MM.1S (cell line): ENCODE data around the gene RHOH.
"Not testable (repeated sequence)": the region's sequence is repeated elsewhere in the genome, so short reads cannot be mapped to it uniquely, and the experiment has no call there.

Experiments used
- DNase-seq: peaks from one replicate; pipeline ENCODE4 v3.0.0-alpha.2; 2015
- H2AFZ ChIP-seq: fragments of 300-600 bp; sonication (generic); 2 replicates; pipeline ENCODE4 v1.6.0; 2016; ENCODE audit warnings: antibody characterized with exemption, low read length
- H3F3A ChIP-seq: fragments of 300-600 bp; sonication (generic); 2 replicates; pipeline ENCODE4 v1.6.1; 2016; ENCODE audit warnings: mild to moderate bottlenecking, antibody characterized with exemption, low read length, moderate library complexity, mixed read lengths; ENCODE audit not compliant: insufficient read depth
- H3K27ac ChIP-seq: fragments of 300-600 bp; sonication (generic); 2 replicates; pipeline ENCODE4 v1.5.1; 2016; ENCODE audit warnings: mild to moderate bottlenecking, low read length
- H3K27me3 ChIP-seq: fragments of 300-600 bp; sonication (generic); replicated peaks from 2 replicates; pipeline ENCODE4 v1.6.0; 2016; ENCODE audit warnings: low read length; ENCODE audit not compliant: insufficient read depth
- H3K36me3 ChIP-seq: fragments of 300-600 bp; sonication (generic); replicated peaks from 2 replicates; pipeline ENCODE4 v1.6.1; 2016; ENCODE audit warnings: mild to moderate bottlenecking, low read length, mixed read lengths; ENCODE audit not compliant: insufficient read depth
- H3K4me1 ChIP-seq: fragments of 300-600 bp; sonication (generic); 2 replicates; pipeline ENCODE4 v1.6.1; 2016; ENCODE audit warnings: low read length, mixed read lengths
- H3K4me2 ChIP-seq: fragments of 300-600 bp; sonication (generic); 2 replicates; pipeline ENCODE4 v1.6.0; 2016; ENCODE audit warnings: low read depth, low read length
- H3K4me3 ChIP-seq: fragments of 300-600 bp; sonication (generic); 2 replicates; pipeline ENCODE4 v1.5.1; 2016; ENCODE audit warnings: low read length, mixed read lengths
- H3K79me2 ChIP-seq: fragments of 300-600 bp; sonication (generic); 2 replicates; pipeline ENCODE4 v1.6.1; 2016; ENCODE audit warnings: mixed run types, low read length, mixed read lengths
- H3K9ac ChIP-seq: fragments of 300-600 bp; sonication (generic); 2 replicates; pipeline ENCODE4 v1.6.1; 2016; ENCODE audit warnings: low read length, mixed read lengths
- H3K9me2 ChIP-seq: fragments of 300-600 bp; sonication (generic); replicated peaks from 2 replicates; pipeline ENCODE4 v1.6.1; 2016; ENCODE audit warnings: mild to moderate bottlenecking, low read length, mixed read lengths; ENCODE audit not compliant: insufficient read depth
- H3K9me3 ChIP-seq: fragments of 300-600 bp; sonication (generic); replicated peaks from 2 replicates; pipeline ENCODE4 v1.6.1; 2016; ENCODE audit warnings: mild to moderate bottlenecking, low read length, mixed read lengths; ENCODE audit not compliant: insufficient read depth
- H4K20me1 ChIP-seq: fragments of 300-600 bp; sonication (generic); 2 replicates; pipeline ENCODE4 v1.6.1; 2016; ENCODE audit warnings: mild to moderate bottlenecking, low read length, moderate library complexity, mixed read lengths; ENCODE audit not compliant: insufficient read depth
- CTCF ChIP-seq: fragments of 300-600 bp; sonication (generic); IDR thresholded peaks from 2 replicates; pipeline ENCODE4 v1.5.1; 2016; ENCODE audit warnings: antibody characterized with exemption, low read length, mixed read lengths
- EZH2 ChIP-seq: fragments of 300-600 bp; sonication (generic); optimal IDR thresholded peaks from 2 replicates; pipeline ENCODE3; 2017; ENCODE audit warnings: low read depth, mild to moderate bottlenecking, antibody characterized with exemption, low read length, mixed read lengths
- EZH2phosphoT487 ChIP-seq: fragments of 300-600 bp; sonication (generic); IDR thresholded peaks from 2 replicates; pipeline ENCODE4 v1.6.1; 2018; ENCODE audit warnings: antibody characterized with exemption, low read length

RHOH gene

GRCh38 chr4:40196724-40197281 is at the start of gene RHOH:
RHOH (plus strand) TSS chr4:40197031; CDS start chr4:40243387, 46,356 bp downstream.
- Histone ChIP-seq H3K4me1 (peaks cover 14% of the 10 kb centered on the region; the same call in 1 of the 2 replicates), H3K27ac (peak within 1 kb of the TSS; percentile 97), H3K4me3 (peak within 1 kb of the TSS; percentile 83), H3K79me2 (peaks cover 96% of the 10 kb centered on the region), H3F3A (peaks cover 97% of the 10 kb centered on the region), H3K27me3 (no peaks in the 10 kb centered on the region), H3K9ac (peak within 1 kb of the TSS; percentile 95), H2AFZ (no peak within 1 kb of the TSS), H4K20me1 (no peaks in the 10 kb centered on the region), H3K36me3 (peaks cover 3% of the 10 kb centered on the region; the same call in 1 of the 2 replicates), H3K4me2 (peak within 1 kb of the TSS; percentile 92), H3K9me2 (no peaks in the 10 kb centered on the region), H3K9me3 (no peaks in the 10 kb centered on the region)
- TF ChIP-seq CTCF: no peak
- no peak for TF ChIP-seq EZH2phosphoT487
- TF ChIP-seq EZH2: no peak
- peak; percentile 94 for DNase-seq

GRCh38 chr4:40147490-40147889 is 49.3 kb upstream of the RHOH start:
- H3K9me3 ChIP-seq, H3K36me3 ChIP-seq, H2AFZ ChIP-seq, H3F3A ChIP-seq, H3K4me3 ChIP-seq, H4K20me1 ChIP-seq, H3K27me3 ChIP-seq, H3K4me2 ChIP-seq, DNase-seq, H3K4me1 ChIP-seq, H3K27ac ChIP-seq, H3K9me2 ChIP-seq, H3K9ac ChIP-seq: not testable (repeated sequence)
- peaks cover 12% of the 10 kb centered on the region for H3K79me2 ChIP-seq

GRCh38 chr4:40149960-40150385 is 46.9 kb upstream of the RHOH start:
- Histone ChIP-seq H3K36me3 (no peaks in the 10 kb centered on the region), H3K27me3 (no peaks in the 10 kb centered on the region), H4K20me1 (no peaks in the 10 kb centered on the region), H2AFZ (no peak overlapping the region), H3K4me1 (no peaks in the 10 kb centered on the region), H3K9ac (no peak overlapping the region), H3K4me3 (no peak overlapping the region), H3K27ac (no peak overlapping the region), H3K79me2 (peaks cover 12% of the 10 kb centered on the region), H3K9me3 (no peaks in the 10 kb centered on the region), H3K9me2 (no peaks in the 10 kb centered on the region), H3F3A (no peaks in the 10 kb centered on the region), H3K4me2 (no peak overlapping the region)
- DNase-seq: peak; percentile 85
- TF ChIP-seq EZH2 (no peak), CTCF (peak; percentile 82)

- Histone ChIP-seq H3K27ac (no peak overlapping the region), H3K9ac (no peak overlapping the region), H3K36me3 (no peaks in the 10 kb centered on the region), H3K4me2 (no peak overlapping the region), H4K20me1 (no peaks in the 10 kb centered on the region), H3F3A (no peaks in the 10 kb centered on the region), H3K4me1 (no peaks in the 10 kb centered on the region), H3K9me3 (no peaks in the 10 kb centered on the region), H3K9me2 (no peaks in the 10 kb centered on the region), H3K79me2 (peaks cover 12% of the 10 kb centered on the region), H3K27me3 (no peaks in the 10 kb centered on the region), H3K4me3 (no peak overlapping the region), H2AFZ (no peak overlapping the region)
- no peak for TF ChIP-seq EZH2phosphoT487
- no peak for TF ChIP-seq EZH2
- no peak for TF ChIP-seq CTCF
- no peak for DNase-seq
These were observed 45.9 kb upstream of the RHOH start for GRCh38 chr4:40150932-40151331.
